Esophagus muscularis mucosa (tissue), 3 donors: ENCODE results near the gene ZNF655.

ENCODE experiments used
- CTCF ChIP-seq, 3 experiments: fragments of 200-600 bp in 2 of 3; fragments of 450-650 bp in 1 of 3; sonication (generic) in 2 of 3; IDR thresholded peaks; one replicate each; pipeline ENCODE4 v1.5.1; 2017 to 2019; ENCODE audit warnings: antibody characterized with exemption in 3 of 3, mild to moderate bottlenecking in 2 of 3, moderate library complexity in 1 of 3
- EP300 ChIP-seq: sonication (generic); formaldehyde crosslinking; IDR thresholded peaks from one replicate; pipeline ENCODE4 v1.6.1; 2017; ENCODE audit warnings: antibody characterized with exemption

DNA sequence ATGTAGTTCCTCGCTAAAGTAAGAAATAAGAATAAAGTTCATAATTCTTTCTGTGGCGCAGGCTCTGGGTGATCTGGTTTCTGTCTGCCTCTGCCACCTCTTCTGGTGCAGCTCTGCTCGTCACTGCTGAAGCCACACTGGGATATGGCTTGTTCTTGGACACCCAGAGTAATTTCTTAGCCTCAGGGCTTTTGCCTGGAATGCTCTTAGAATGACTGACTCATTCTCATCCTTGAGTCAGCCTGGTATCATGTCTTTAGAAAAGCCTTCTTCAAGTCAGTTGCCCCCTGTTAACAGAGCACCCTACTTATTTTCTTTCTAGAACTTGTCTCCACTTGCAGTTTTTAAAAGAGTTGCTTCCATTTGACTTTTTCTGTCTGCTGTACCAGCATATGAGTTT, 60.3 kb downstream of the ZNF655 start:
- no peak for TF ChIP-seq CTCF (IDR thresholded peaks at IDR 0.05)
- TF ChIP-seq EP300: no peak
